Epithelial cell of esophagus (primary cell): ENCODE results near the gene ASCL1.

Experiments used
- DNase-seq: peaks from one replicate; pipeline ENCODE4 v3.0.0; 2010; ENCODE audit warnings: low read depth
- H3K4me3 ChIP-seq: 2 replicates; pipeline ENCODE4 v1.5.1; 2011; ENCODE audit warnings: mild to moderate bottlenecking, low read length, control low read depth
- TF ChIP-seq, protein P1 (sequence below): IDR thresholded peaks from 2 replicates; pipeline ENCODE4 v1.5.1; 2011; ENCODE audit warnings: low read depth, mild to moderate bottlenecking, low read length, control low read depth, inconsistent platforms; ENCODE audit not compliant: insufficient read depth; ENCODE audit errors: missing control alignments

Gene ASCL1

GRCh38 chr12:102973583-102973982, 16.1 kb downstream of the ASCL1 start:
- no peak for DNase-seq
- TF ChIP-seq, protein P1, sequence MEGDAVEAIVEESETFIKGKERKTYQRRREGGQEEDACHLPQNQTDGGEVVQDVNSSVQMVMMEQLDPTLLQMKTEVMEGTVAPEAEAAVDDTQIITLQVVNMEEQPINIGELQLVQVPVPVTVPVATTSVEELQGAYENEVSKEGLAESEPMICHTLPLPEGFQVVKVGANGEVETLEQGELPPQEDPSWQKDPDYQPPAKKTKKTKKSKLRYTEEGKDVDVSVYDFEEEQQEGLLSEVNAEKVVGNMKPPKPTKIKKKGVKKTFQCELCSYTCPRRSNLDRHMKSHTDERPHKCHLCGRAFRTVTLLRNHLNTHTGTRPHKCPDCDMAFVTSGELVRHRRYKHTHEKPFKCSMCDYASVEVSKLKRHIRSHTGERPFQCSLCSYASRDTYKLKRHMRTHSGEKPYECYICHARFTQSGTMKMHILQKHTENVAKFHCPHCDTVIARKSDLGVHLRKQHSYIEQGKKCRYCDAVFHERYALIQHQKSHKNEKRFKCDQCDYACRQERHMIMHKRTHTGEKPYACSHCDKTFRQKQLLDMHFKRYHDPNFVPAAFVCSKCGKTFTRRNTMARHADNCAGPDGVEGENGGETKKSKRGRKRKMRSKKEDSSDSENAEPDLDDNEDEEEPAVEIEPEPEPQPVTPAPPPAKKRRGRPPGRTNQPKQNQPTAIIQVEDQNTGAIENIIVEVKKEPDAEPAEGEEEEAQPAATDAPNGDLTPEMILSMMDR, result no peak
- no peak overlapping the region for H3K4me3 ChIP-seq

GRCh38 chr12:102976609-102977280, 19.3 kb downstream of the ASCL1 start:
- DNase-seq, result no peak
- TF ChIP-seq, protein P1, result no peak
- no peak overlapping the region for H3K4me3 ChIP-seq

GRCh38 chr12:102977945-102978706, 20.7 kb downstream of the ASCL1 start:
- no peak overlapping the region for H3K4me3 ChIP-seq
- no peak for DNase-seq
- TF ChIP-seq, protein P1, result no peak

- DNase-seq, result no peak
- TF ChIP-seq, protein P1, result no peak
- no peak overlapping the region for H3K4me3 ChIP-seq
Measured at GRCh38 chr12:102980350-102980749, 22.9 kb downstream of the ASCL1 start.

DNA sequence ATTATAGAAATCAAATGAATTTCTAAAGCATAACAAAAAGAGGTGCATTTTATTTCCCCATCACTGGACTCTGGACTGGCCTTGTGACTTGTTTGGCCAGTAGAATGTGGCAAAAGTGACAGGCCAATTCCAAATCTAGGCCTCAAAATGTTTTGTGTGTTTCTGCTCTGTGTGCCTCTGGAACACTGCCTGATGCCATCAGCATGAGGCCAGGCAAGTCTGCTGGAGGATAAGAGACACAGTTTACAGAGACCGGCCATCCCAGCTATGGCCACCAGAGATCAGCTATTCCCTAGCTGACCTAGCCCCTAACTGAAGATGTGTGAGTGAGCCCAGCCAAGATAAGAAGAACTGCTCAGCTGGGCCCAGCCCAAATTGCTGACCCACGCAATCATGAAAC, 32.9 kb downstream of the ASCL1 start:
- TF ChIP-seq, protein P1, result no peak
- DNase-seq, result no peak

GRCh38 chr12:102992297-102992696, 34.8 kb downstream of the ASCL1 start:
- DNase-seq, result peak; percentile 2
- no peak overlapping the region for H3K4me3 ChIP-seq
- TF ChIP-seq, protein P1, result no peak

More for the DNA sequence above, 32.9 kb downstream of the ASCL1 start:
- H3K4me3 ChIP-seq, result no peak overlapping the region
